Keratinocyte (primary cell): ENCODE measurements around the gene NME9. TPM values are rescaled to one million over a fixed set of nuclear protein-coding genes. Genes with fewer than 3 reads are reported as not detected.
A peak's percentile ranks its signal among the peaks of the same experiment; 100 is the strongest.

Experiments
- DNase-seq: peaks from one replicate; pipeline ENCODE4 v3.0.0-alpha.2; 2011; ENCODE audit warnings: low read depth, missing footprints, low spot score
- FAIRE-seq: peaks from 2 replicates; lab custom pipeline; 2011; peaks lifted over from hg19 to GRCh38; lab: Jason Lieb, UNC
- H2AFZ ChIP-seq: 2 replicates; pipeline ENCODE4 v1.6.0; 2012; ENCODE audit warnings: low read length, control low read depth, inconsistent platforms; ENCODE audit not compliant: control insufficient read depth
- H3K27ac ChIP-seq: 2 replicates; pipeline ENCODE4 v1.5.1; 2011; ENCODE audit warnings: low read length; ENCODE audit not compliant: control insufficient read depth, insufficient read depth
- H3K27me3 ChIP-seq: 3 replicates; pipeline ENCODE4 v1.6.0; 2011; ENCODE audit warnings: low read length; ENCODE audit not compliant: control insufficient read depth, insufficient read depth; ENCODE audit errors: extremely low read depth
- H3K36me3 ChIP-seq, 2 experiments: 2 replicates in 1 of 2; 3 replicates in 1 of 2; pipeline ENCODE4 v1.5.1; 2011; ENCODE audit warnings: low read length in 2 of 2, mild to moderate bottlenecking in 1 of 2; ENCODE audit not compliant: control insufficient read depth in 2 of 2, insufficient read depth in 2 of 2; ENCODE audit errors: extremely low read depth in 1 of 2
- H3K4me1 ChIP-seq: 3 replicates; pipeline ENCODE4 v1.5.1; 2011; ENCODE audit warnings: low read length; ENCODE audit not compliant: control insufficient read depth, insufficient read depth; ENCODE audit errors: extremely low read depth
- H3K4me2 ChIP-seq: 3 replicates; pipeline ENCODE4 v1.6.0; 2011; ENCODE audit warnings: low read depth, low read length; ENCODE audit not compliant: control insufficient read depth, insufficient read depth; ENCODE audit errors: extremely low read depth
- H3K4me3 ChIP-seq, 3 experiments: fragments of 200-600 bp in 1 of 3; sonication (generic) in 1 of 3; 2 replicates in 2 of 3; 3 replicates in 1 of 3; pipeline ENCODE4 v1.5.1; 2011 to 2016; ENCODE audit warnings: low read length in 3 of 3, mild to moderate bottlenecking in 3 of 3, control low read depth in 2 of 3, inconsistent platforms in 1 of 3, low read depth in 1 of 3, mixed read lengths in 1 of 3, mixed run types in 1 of 3, moderate library complexity in 1 of 3; ENCODE audit not compliant: control insufficient read depth in 2 of 3, insufficient read depth in 2 of 3; ENCODE audit errors: extremely low read depth in 1 of 3
- H3K79me2 ChIP-seq: 2 replicates; pipeline ENCODE4 v1.6.0; 2012; ENCODE audit warnings: low read length; ENCODE audit not compliant: control insufficient read depth, insufficient read depth
- H3K9ac ChIP-seq: 3 replicates; pipeline ENCODE4 v1.6.0; 2011; ENCODE audit warnings: low read length; ENCODE audit not compliant: control insufficient read depth, insufficient read depth; ENCODE audit errors: extremely low read depth
- H3K9me1 ChIP-seq: 3 replicates; pipeline ENCODE4 v1.6.0; 2011; ENCODE audit warnings: low read length; ENCODE audit not compliant: control insufficient read depth, insufficient read depth; ENCODE audit errors: extremely low read depth
- H3K9me3 ChIP-seq: 2 replicates; pipeline ENCODE4 v1.5.1; 2012; ENCODE audit warnings: low read depth, low read length; ENCODE audit not compliant: control insufficient read depth
- H4K20me1 ChIP-seq: 3 replicates; pipeline ENCODE4 v1.6.0; 2011; ENCODE audit warnings: low read length; ENCODE audit not compliant: control insufficient read depth, insufficient read depth; ENCODE audit errors: extremely low read depth
- EZH2 ChIP-seq: IDR thresholded peaks from one replicate; pipeline ENCODE4 v1.6.1; 2012; ENCODE audit warnings: inconsistent platforms, mild to moderate bottlenecking, low read length, moderate library complexity
- dilution Hi-C: fragments of 300-500 bp; cut with MboI; formaldehyde crosslinking; loops from one replicate; pipeline ENCODE4 v1.7.0; 2020; ENCODE audit warnings: low sequenced_read_pairs; ENCODE audit not compliant: extremely low pct_ligation_motif_present
- polyA minus RNA-seq, 3 experiments: library from RNA; depleted of rRNA, polyadenylated mRNA; stranded (reverse); fragments of >200 nt; gene quantifications; 1 replicate in 1 of 3; 2 replicates in 1 of 3; 3 replicates in 1 of 3; pipeline ENCODE4 v1.2.3, GENCODE V29; 2011
- polyA plus RNA-seq, 5 experiments: library from polyadenylated mRNA; depleted of rRNA in 3 of 5; stranded (reverse) in 3 of 5; stranded (forward) in 1 of 5; unstranded in 1 of 5; fragments of >200 nt; gene quantifications; 1 replicate in 1 of 5; 2 replicates in 3 of 5; 3 replicates in 1 of 5; pipeline versions ENCODE4 v1.2.1 to v1.2.3, GENCODE V29; 2011 to 2012; ENCODE audit warnings: missing spikeins in 2 of 5, low read depth in 1 of 5, low replicate concordance in 1 of 5
- TF ChIP-seq, protein P1 (sequence below), 3 experiments: IDR thresholded peaks in 1 of 3; conservative IDR thresholded peaks in 1 of 3; optimal IDR thresholded peaks in 1 of 3; 2 replicates in 2 of 3; 3 replicates in 1 of 3; pipeline versions ENCODE3 to v1.5.1; 2011; ENCODE audit warnings: low read length in 3 of 3, mild to moderate bottlenecking in 3 of 3, moderate library complexity in 2 of 3, control low read depth in 1 of 3, inconsistent platforms in 1 of 3; ENCODE audit not compliant: insufficient read depth in 2 of 3; ENCODE audit errors: extremely low read depth in 1 of 3

NME9 gene, protein sequence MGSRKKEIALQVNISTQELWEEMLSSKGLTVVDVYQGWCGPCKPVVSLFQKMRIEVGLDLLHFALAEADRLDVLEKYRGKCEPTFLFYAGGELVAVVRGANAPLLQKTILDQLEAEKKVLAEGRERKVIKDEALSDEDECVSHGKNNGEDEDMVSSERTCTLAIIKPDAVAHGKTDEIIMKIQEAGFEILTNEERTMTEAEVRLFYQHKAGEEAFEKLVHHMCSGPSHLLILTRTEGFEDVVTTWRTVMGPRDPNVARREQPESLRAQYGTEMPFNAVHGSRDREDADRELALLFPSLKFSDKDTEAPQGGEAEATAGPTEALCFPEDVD
- polyA plus RNA-seq = 0.05 TPM in 1 of 3 replicates, not detected in the others
- not detected for polyA plus RNA-seq (2011; ENCODE audit: low read depth)
- 0.14 TPM in 1 of 2 replicates, not detected in the other for polyA plus RNA-seq (2011; cell fraction: cytosol; rRNA removed)
- polyA plus RNA-seq (2011; cell fraction: nucleus; rRNA removed) = 0.85 TPM in 1 of 2 replicates, not detected in the other
- polyA plus RNA-seq (2012; ENCODE audit: low replicate concordance) = 0.15 and 0.65 TPM in 2 replicates
- polyA minus RNA-seq = not detected in 3 replicates
- polyA minus RNA-seq (2011; cell fraction: cytosol; rRNA and poly(A)+ RNA removed) = not detected
- 1.2 and 2.5 TPM in 2 replicates for polyA minus RNA-seq (2011; cell fraction: nucleus; rRNA and poly(A)+ RNA removed)

DNA sequence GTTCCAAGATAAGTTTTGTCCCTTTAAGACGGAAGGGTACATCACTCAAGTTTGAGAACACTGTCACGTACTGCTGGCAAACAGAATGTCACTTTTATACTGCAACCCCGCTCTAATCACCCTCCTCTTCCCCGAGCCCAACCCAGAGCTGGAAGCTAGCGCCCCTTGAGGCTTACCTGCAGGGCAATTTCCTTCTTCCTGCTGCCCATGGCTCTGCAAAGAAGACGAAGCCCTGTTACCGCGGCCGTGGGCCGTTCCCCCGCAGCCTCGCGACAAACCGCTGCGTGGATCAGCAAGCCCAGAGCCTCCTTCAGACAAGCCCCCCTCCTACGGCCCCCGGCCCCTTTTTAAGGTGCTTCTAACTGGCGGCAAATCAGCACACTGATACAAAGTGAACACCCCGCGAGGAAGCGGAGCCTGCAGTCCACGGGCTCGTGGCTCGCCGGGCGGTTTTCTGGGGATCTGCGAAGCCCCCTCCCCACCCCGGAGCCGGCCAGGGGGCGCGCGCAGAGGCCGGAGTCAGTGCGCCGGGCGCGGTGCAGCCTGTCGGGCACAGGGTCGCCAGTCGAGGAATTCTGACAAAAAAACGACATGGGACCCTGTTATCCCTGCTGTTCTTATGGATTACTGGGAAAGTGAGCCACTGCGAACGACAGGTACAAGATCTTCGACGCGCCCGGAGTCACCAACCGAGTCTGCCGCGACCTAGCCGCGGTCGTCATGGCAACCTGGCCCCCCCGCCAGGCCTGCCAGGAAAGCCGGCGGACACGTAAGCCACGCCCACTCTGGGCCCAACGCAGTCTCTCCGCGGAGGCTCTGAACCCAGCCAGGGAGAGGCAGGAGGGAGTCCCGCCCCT, at the start of gene NME9:
TSS of gene NME9 (minus strand) at position 725 of the 857 bp plus-strand sequence. CDS start at position 209, 516 bp downstream.
- H3K36me3 ChIP-seq = no peaks in the 10 kb centered on the region
- peak within 1 kb of the TSS; percentile 84 for H3K4me2 ChIP-seq
- TF ChIP-seq EZH2 = no peak
- TF ChIP-seq, protein P1, sequence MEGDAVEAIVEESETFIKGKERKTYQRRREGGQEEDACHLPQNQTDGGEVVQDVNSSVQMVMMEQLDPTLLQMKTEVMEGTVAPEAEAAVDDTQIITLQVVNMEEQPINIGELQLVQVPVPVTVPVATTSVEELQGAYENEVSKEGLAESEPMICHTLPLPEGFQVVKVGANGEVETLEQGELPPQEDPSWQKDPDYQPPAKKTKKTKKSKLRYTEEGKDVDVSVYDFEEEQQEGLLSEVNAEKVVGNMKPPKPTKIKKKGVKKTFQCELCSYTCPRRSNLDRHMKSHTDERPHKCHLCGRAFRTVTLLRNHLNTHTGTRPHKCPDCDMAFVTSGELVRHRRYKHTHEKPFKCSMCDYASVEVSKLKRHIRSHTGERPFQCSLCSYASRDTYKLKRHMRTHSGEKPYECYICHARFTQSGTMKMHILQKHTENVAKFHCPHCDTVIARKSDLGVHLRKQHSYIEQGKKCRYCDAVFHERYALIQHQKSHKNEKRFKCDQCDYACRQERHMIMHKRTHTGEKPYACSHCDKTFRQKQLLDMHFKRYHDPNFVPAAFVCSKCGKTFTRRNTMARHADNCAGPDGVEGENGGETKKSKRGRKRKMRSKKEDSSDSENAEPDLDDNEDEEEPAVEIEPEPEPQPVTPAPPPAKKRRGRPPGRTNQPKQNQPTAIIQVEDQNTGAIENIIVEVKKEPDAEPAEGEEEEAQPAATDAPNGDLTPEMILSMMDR (optimal IDR thresholded peaks at IDR 0.05 in 1 of 3, IDR thresholded peaks at IDR 0.05 in 1 of 3, conservative IDR thresholded peaks at IDR 0.05 in 1 of 3; ENCODE audit: extremely low read depth in 1 of 3, insufficient read depth in 2 of 3, low read length in 3 of 3) = peak; percentile 61 to 75 (median 68)
- DNase-seq = peak; percentile 35
- H3K4me3 ChIP-seq = peak within 1 kb of the TSS; percentile 35 to 68 (median 67)
- no peaks in the 10 kb centered on the region for H3K79me2 ChIP-seq
- no peak for FAIRE-seq
- no peaks in the 10 kb centered on the region for H3K9me1 ChIP-seq
- peaks cover 42% of the 10 kb centered on the region for H3K4me1 ChIP-seq
- H2AFZ ChIP-seq = peak within 1 kb of the TSS; percentile 75
- no peaks in the 10 kb centered on the region for H4K20me1 ChIP-seq
- H3K9me3 ChIP-seq = no peaks in the 10 kb centered on the region
- peak within 1 kb of the TSS; percentile 55 for H3K9ac ChIP-seq
- no peak within 1 kb of the TSS for H3K27ac ChIP-seq
- dilution Hi-C loops = no loop called here
- no peaks in the 10 kb centered on the region for H3K27me3 ChIP-seq

DNA sequence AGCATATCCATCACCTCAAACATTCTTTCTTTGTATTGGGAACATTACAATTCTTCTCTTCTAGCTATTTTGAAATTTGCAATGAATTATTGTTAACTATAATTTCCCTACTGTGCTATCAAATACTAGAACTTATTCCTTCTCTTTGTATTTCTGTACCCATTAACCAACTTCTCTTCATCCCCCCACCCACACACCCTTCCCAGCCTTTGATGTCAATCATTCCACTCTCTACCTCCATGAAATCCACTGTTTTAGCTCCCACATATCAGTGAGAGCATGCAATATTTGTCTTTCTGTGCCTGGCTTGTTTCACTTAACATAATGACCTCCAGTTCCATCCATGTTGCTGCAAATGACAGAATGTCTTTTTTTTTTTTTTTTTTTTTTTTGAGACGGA, 49.3 kb upstream of the NME9 start:
- TF ChIP-seq, protein P1 (optimal IDR thresholded peaks at IDR 0.05 in 1 of 3, IDR thresholded peaks at IDR 0.05 in 1 of 3, conservative IDR thresholded peaks at IDR 0.05 in 1 of 3; ENCODE audit: extremely low read depth in 1 of 3, insufficient read depth in 2 of 3, low read length in 3 of 3) = no peak
- TF ChIP-seq EZH2 = no peak
- Histone ChIP-seq H3K9ac (no peak overlapping the region), H3K36me3 (no peaks in the 10 kb centered on the region), H4K20me1 (no peaks in the 10 kb centered on the region), H3K9me3 (no peaks in the 10 kb centered on the region), H3K79me2 (no peaks in the 10 kb centered on the region), H3K27me3 (no peaks in the 10 kb centered on the region), H3K4me1 (peaks cover 15% of the 10 kb centered on the region), H3K9me1 (peaks cover 2% of the 10 kb centered on the region), H2AFZ (no peak overlapping the region), H3K4me3 (no peak overlapping the region), H3K27ac (no peak overlapping the region), H3K4me2 (no peak overlapping the region)
- DNase-seq (no peak), FAIRE-seq (no peak)
- dilution Hi-C loops = no loop called here
